IMR-90 (cell line): Measurements from ENCODE around the gene TNFRSF1B.

ENCODE experiments used
- BHLHE40 ChIP-seq: fragments of 150-350 bp; IDR thresholded peaks from 2 replicates; pipeline ENCODE4 v1.6.1; 2016; ENCODE audit warnings: mild to moderate bottlenecking, low read depth, low read length
- CTCF ChIP-seq: conservative IDR thresholded peaks from 2 replicates; pipeline ENCODE4 v1.5.1; 2012; ENCODE audit warnings: mild to moderate bottlenecking, low read depth, low read length, improper control_type of control experiment
- NFE2L2 ChIP-seq: fragments of 150-350 bp; IDR thresholded peaks from 2 replicates; pipeline ENCODE4 v1.6.1; 2016; ENCODE audit warnings: low read depth, mild to moderate bottlenecking, low read length
- TF ChIP-seq, protein P1 (sequence below): fragments of 150-350 bp; IDR thresholded peaks from 2 replicates; pipeline ENCODE4 v1.6.1; 2016; ENCODE audit warnings: low read depth, mild to moderate bottlenecking, low read length, moderate library complexity, borderline replicate concordance

DNA sequence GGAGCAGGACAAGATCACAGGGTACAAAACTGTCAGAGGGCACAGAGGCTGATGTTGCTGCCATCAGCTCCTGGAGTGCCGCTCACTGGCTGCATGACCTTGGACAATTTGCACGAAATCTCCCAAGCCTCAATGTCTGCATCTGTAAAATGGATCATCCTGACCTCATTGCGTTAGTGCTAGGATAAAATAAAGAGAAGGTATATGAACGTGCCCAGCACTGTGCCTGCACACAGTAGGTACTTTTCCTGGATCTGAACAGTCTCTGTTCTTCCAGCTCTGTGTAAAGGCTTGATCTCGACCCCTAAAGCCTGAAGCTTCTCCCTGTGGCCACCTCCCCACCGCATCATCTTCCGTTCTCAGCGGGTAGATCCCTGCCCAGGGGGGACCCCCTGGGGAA lies 12.9 kb downstream of the TNFRSF1B start:
- TF ChIP-seq, protein P1, sequence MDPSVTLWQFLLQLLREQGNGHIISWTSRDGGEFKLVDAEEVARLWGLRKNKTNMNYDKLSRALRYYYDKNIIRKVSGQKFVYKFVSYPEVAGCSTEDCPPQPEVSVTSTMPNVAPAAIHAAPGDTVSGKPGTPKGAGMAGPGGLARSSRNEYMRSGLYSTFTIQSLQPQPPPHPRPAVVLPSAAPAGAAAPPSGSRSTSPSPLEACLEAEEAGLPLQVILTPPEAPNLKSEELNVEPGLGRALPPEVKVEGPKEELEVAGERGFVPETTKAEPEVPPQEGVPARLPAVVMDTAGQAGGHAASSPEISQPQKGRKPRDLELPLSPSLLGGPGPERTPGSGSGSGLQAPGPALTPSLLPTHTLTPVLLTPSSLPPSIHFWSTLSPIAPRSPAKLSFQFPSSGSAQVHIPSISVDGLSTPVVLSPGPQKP: no peak
- no peak for TF ChIP-seq CTCF
- no peak for TF ChIP-seq BHLHE40
- no peak for TF ChIP-seq NFE2L2
